ENCODE measurements around the gene KDM2A.
"Not testable (repeated sequence)": the region's sequence is repeated elsewhere in the genome, so short reads cannot be mapped to it uniquely, and the experiment has no call there.

The KDM2A gene

GRCh38 chr11:67117672-67118180 is 1.3 kb upstream of the KDM2A start:
- no peak for DNase-seq (ENCODE audit: low spot score)

- peak; percentile 24 for DNase-seq (ENCODE audit: low spot score)
Observed at GRCh38 chr11:67118181-67118766, 789 bp upstream of the KDM2A start.

- no peak for DNase-seq (ENCODE audit: low spot score)
Observed at GRCh38 chr11:67119585-67120391, 725 bp downstream of the KDM2A start.

GRCh38 chr11:67120456-67120855 is 1.4 kb downstream of the KDM2A start:
- DNase-seq (ENCODE audit: low spot score), result no peak

GRCh38 chr11:67120881-67121710 is 2.0 kb downstream of the KDM2A start:
- DNase-seq (ENCODE audit: low spot score), result no peak

GRCh38 chr11:67123801-67124200 is 4.7 kb downstream of the KDM2A start:
- DNase-seq (ENCODE audit: low spot score), result not testable (repeated sequence)

GRCh38 chr11:67126243-67126642 is 7.2 kb downstream of the KDM2A start:
- DNase-seq (ENCODE audit: low spot score), result not testable (repeated sequence)

GRCh38 chr11:67126986-67127385 is 7.9 kb downstream of the KDM2A start:
- DNase-seq (ENCODE audit: low spot score), result no peak

GRCh38 chr11:67130861-67131260 is 11.8 kb downstream of the KDM2A start:
- DNase-seq (ENCODE audit: low spot score), result not testable (repeated sequence)

GRCh38 chr11:67136156-67136555 is 17.1 kb downstream of the KDM2A start:
- DNase-seq (ENCODE audit: low spot score), result no peak

- DNase-seq (ENCODE audit: low spot score), result no peak
Observed at GRCh38 chr11:67138922-67139321, 19.9 kb downstream of the KDM2A start.

GRCh38 chr11:67146516-67147226 is 27.6 kb downstream of the KDM2A start:
- no peak for DNase-seq (ENCODE audit: low spot score)

GRCh38 chr11:67153971-67154370 is 34.9 kb downstream of the KDM2A start:
- DNase-seq (ENCODE audit: low spot score), result no peak

GRCh38 chr11:67154726-67155125 is 35.7 kb downstream of the KDM2A start:
- no peak for DNase-seq (ENCODE audit: low spot score)

GRCh38 chr11:67157691-67158090 is 38.6 kb downstream of the KDM2A start:
- no peak for DNase-seq (ENCODE audit: low spot score)

GRCh38 chr11:67158221-67158620 is 39.2 kb downstream of the KDM2A start:
- DNase-seq (ENCODE audit: low spot score), result no peak

GRCh38 chr11:67160045-67160444 is 41.0 kb downstream of the KDM2A start:
- no peak for DNase-seq (ENCODE audit: low spot score)

- DNase-seq (ENCODE audit: low spot score), result no peak
Observed at GRCh38 chr11:67160872-67161783, 42.1 kb downstream of the KDM2A start.

GRCh38 chr11:67163006-67163405 is 43.9 kb downstream of the KDM2A start:
- no peak for DNase-seq (ENCODE audit: low spot score)

- no peak for DNase-seq (ENCODE audit: low spot score)
Observed at GRCh38 chr11:67165623-67166022, 46.6 kb downstream of the KDM2A start.

- no peak for DNase-seq (ENCODE audit: low spot score)
Observed at GRCh38 chr11:67167091-67167490, 48.0 kb downstream of the KDM2A start.
